HepG2 (cell line): ENCODE results near the gene BID. TPM values are rescaled to one million over a fixed set of nuclear protein-coding genes. Genes with fewer than 3 reads are reported as not detected.

Experiments used
- AFF4 ChIP-seq: sonication (generic); formaldehyde crosslinking; IDR thresholded peaks from 2 replicates; pipeline ENCODE4 v1.4.0; 2020; ENCODE audit warnings: missing genetic modification reagents
- BCLAF1 ChIP-seq: fragments of 450-650 bp; IDR thresholded peaks from 2 replicates; pipeline ENCODE4 v1.6.1; 2017; ENCODE audit warnings: mild to moderate bottlenecking
- MED8 ChIP-seq: sonication (generic); formaldehyde crosslinking; IDR thresholded peaks from 2 replicates; pipeline ENCODE4 v1.8.1; 2023; ENCODE audit warnings: mild to moderate bottlenecking, missing genetic modification reagents; ENCODE audit not compliant: insufficient replicate concordance
- ZNF75D ChIP-seq: sonication (generic); formaldehyde crosslinking; IDR thresholded peaks from 2 replicates; pipeline ENCODE4 v1.8.1; 2023; ENCODE audit warnings: missing genetic modification reagents, mild to moderate bottlenecking, borderline replicate concordance
- polyA plus RNA-seq, 8 experiments: library from polyadenylated mRNA; depleted of rRNA in 3 of 8; stranded (reverse) in 7 of 8; unstranded in 1 of 8; fragments of >200 nt; fragmentation: Illumina TruSeq in 4 of 8; extraction: Trizol in 4 of 8; gene quantifications; 2 replicates each; pipeline versions ENCODE4 v1.2.1 to v1.2.3, GENCODE V29; 2011 to 2016; ENCODE audit warnings: low read depth in 4 of 8, missing spikeins in 1 of 8, mixed read lengths in 1 of 8; ENCODE audit not compliant: insufficient read depth in 1 of 8
- total RNA-seq, 5 experiments: library from RNA; depleted of rRNA; stranded (reverse); fragments of >200 nt; fragmentation: Illumina TruSeq; extraction: Trizol; gene quantifications; 2 replicates each; pipeline ENCODE4 v1.2.3, GENCODE V29; 2016; ENCODE audit warnings: low read depth in 1 of 5

BID gene
- total and polyA plus RNA-seq, 2 of the 13 experiments (the other 11 are each of a cell fraction or from before 2014, with no cell fraction given), result 35.3 to 51.7 TPM

- no peak for TF ChIP-seq AFF4
- no peak for TF ChIP-seq MED8 (CRISPR knock-in tag)
- no peak for TF ChIP-seq BCLAF1
- TF ChIP-seq ZNF75D (CRISPR knock-in tag), result no peak
Measured at GRCh38 chr22:17744430-17744829, 29.8 kb downstream of the BID start (continued).
